COLO668 (cell line): ENCODE data around the gene POLD2.

Experiments used
- DNase-seq: peaks from one replicate; lab custom pipeline; 2025; ENCODE audit not compliant: unreplicated experiment; lab: John Stamatoyannopoulos, UW

POLD2 gene

GRCh38 chr7:44114586-44115310 is 8.6 kb downstream of the POLD2 start:
- no peak for DNase-seq

- no peak for DNase-seq
These were observed 9.5 kb downstream of the POLD2 start for GRCh38 chr7:44113764-44114354.

GRCh38 chr7:44112997-44113763 is 10.2 kb downstream of the POLD2 start:
- peak; percentile 59 for DNase-seq

GRCh38 chr7:44112231-44112996 is 10.9 kb downstream of the POLD2 start:
- peak; percentile 66 for DNase-seq

- peak; percentile 57 for DNase-seq
These were observed 11.6 kb downstream of the POLD2 start for GRCh38 chr7:44111761-44112160.

- no peak for DNase-seq
These were observed 12.4 kb downstream of the POLD2 start for GRCh38 chr7:44110719-44111635.

GRCh38 chr7:44109991-44110390 is 13.4 kb downstream of the POLD2 start:
- no peak for DNase-seq

- no peak for DNase-seq
These were observed 14.3 kb downstream of the POLD2 start for GRCh38 chr7:44108768-44109750.

- DNase-seq = no peak
These were observed 15.2 kb downstream of the POLD2 start for GRCh38 chr7:44107961-44108767.

GRCh38 chr7:44107116-44107960 is 16.0 kb downstream of the POLD2 start:
- no peak for DNase-seq

GRCh38 chr7:44106311-44107065 is 16.9 kb downstream of the POLD2 start:
- no peak for DNase-seq

GRCh38 chr7:44105832-44106231 is 17.5 kb downstream of the POLD2 start:
- DNase-seq = no peak

GRCh38 chr7:44104860-44105771 is 18.2 kb downstream of the POLD2 start:
- no peak for DNase-seq

- DNase-seq = no peak
These were observed 19.2 kb downstream of the POLD2 start, which contains the start of gene AEBP1 for GRCh38 chr7:44103923-44104859. TSS of gene AEBP1 (plus strand) at chr7:44104345. CDS start at chr7:44104666, 321 bp downstream.
